Measurements from ENCODE around the gene TAMALIN.

Gene TAMALIN

GRCh38 chr12:52043386-52044212 is 36.9 kb downstream of the TAMALIN start:
- Mint-ChIP-seq H3K27me3 (no peaks in the 10 kb centered on the region), H3K4me1 (peaks cover 29% of the 10 kb centered on the region), H3K27ac (no peak overlapping the region), H3K4me3 (no peak overlapping the region), H3K9me3 (no peaks in the 10 kb centered on the region), H3K36me3 (no peaks in the 10 kb centered on the region)
- DNase-seq (ENCODE audit: low spot score in 2 of 2): no peak
- ATAC-seq (ENCODE audit: low read depth): no peak

- Mint-ChIP-seq H3K36me3 (no peaks in the 10 kb centered on the region), H3K4me1 (peaks cover 31% of the 10 kb centered on the region), H3K4me3 (no peak overlapping the region), H3K9me3 (no peaks in the 10 kb centered on the region), H3K27me3 (no peaks in the 10 kb centered on the region), H3K27ac (no peak overlapping the region)
- ATAC-seq (ENCODE audit: low read depth) (no peak), DNase-seq (ENCODE audit: low spot score in 2 of 2) (no peak)
Measured at GRCh38 chr12:52044292-52044983, 37.7 kb downstream of the TAMALIN start.

- DNase-seq (ENCODE audit: low spot score in 2 of 2): no peak
- Mint-ChIP-seq H3K9me3 (no peaks in the 10 kb centered on the region), H3K27me3 (no peaks in the 10 kb centered on the region), H3K27ac (no peak overlapping the region), H3K4me1 (peaks cover 40% of the 10 kb centered on the region), H3K36me3 (no peaks in the 10 kb centered on the region), H3K4me3 (no peak overlapping the region)
- ATAC-seq (ENCODE audit: low read depth): no peak
Measured at GRCh38 chr12:52045794-52046199, 39.1 kb downstream of the TAMALIN start.

- Mint-ChIP-seq H3K27me3 (no peaks in the 10 kb centered on the region), H3K36me3 (no peaks in the 10 kb centered on the region), H3K9me3 (no peaks in the 10 kb centered on the region), H3K4me1 (peaks cover 39% of the 10 kb centered on the region), H3K27ac (no peak overlapping the region), H3K4me3 (no peak overlapping the region)
- ATAC-seq (ENCODE audit: low read depth): no peak
- no peak for DNase-seq (ENCODE audit: low spot score in 2 of 2)
Measured at GRCh38 chr12:52046859-52047258, 40.1 kb downstream of the TAMALIN start.

- H3K27ac Mint-ChIP-seq: peak overlapping the region; percentile 98
- peaks cover 40% of the 10 kb centered on the region for H3K4me1 Mint-ChIP-seq
- DNase-seq (ENCODE audit: low spot score in 2 of 2) (no peak), ATAC-seq (ENCODE audit: low read depth) (no peak)
- no peaks in the 10 kb centered on the region for H3K9me3 Mint-ChIP-seq
- H3K36me3 Mint-ChIP-seq: no peaks in the 10 kb centered on the region
- no peaks in the 10 kb centered on the region for H3K27me3 Mint-ChIP-seq
- H3K4me3 Mint-ChIP-seq: peak overlapping the region; percentile 92
Measured at GRCh38 chr12:52049286-52049685, 42.5 kb downstream of the TAMALIN start.

GRCh38 chr12:52049688-52050087 is 42.9 kb downstream of the TAMALIN start:
- peak overlapping the region; percentile 98 for H3K27ac Mint-ChIP-seq
- H3K4me3 Mint-ChIP-seq: peak overlapping the region; percentile 92
- no peaks in the 10 kb centered on the region for H3K36me3 Mint-ChIP-seq
- no peaks in the 10 kb centered on the region for H3K9me3 Mint-ChIP-seq
- no peaks in the 10 kb centered on the region for H3K27me3 Mint-ChIP-seq
- no peak for DNase-seq (ENCODE audit: low spot score in 2 of 2)
- peaks cover 38% of the 10 kb centered on the region for H3K4me1 Mint-ChIP-seq
- ATAC-seq (ENCODE audit: low read depth): no peak

GRCh38 chr12:52050116-52050757 is 43.5 kb downstream of the TAMALIN start:
- Mint-ChIP-seq H3K27me3 (no peaks in the 10 kb centered on the region), H3K4me1 (peaks cover 38% of the 10 kb centered on the region), H3K27ac (peak overlapping the region; percentile 98), H3K4me3 (peak overlapping the region; percentile 92), H3K36me3 (no peaks in the 10 kb centered on the region), H3K9me3 (no peaks in the 10 kb centered on the region)
- ATAC-seq (ENCODE audit: low read depth) (peak; percentile 39), DNase-seq (ENCODE audit: low spot score in 2 of 2) (peak; percentile 70 to 75)

GRCh38 chr12:52050758-52051541 is 44.2 kb downstream of the TAMALIN start, which contains the start of gene NR4A1:
NR4A1 (plus strand) TSS chr12:52051442; CDS start chr12:52054329, 2,887 bp downstream.
- ATAC-seq (ENCODE audit: low read depth) (peak; percentile 81), DNase-seq (ENCODE audit: low spot score in 2 of 2) (peak; percentile 98 to 99)
- Mint-ChIP-seq H3K36me3 (no peaks in the 10 kb centered on the region), H3K9me3 (no peaks in the 10 kb centered on the region), H3K4me1 (peaks cover 35% of the 10 kb centered on the region), H3K27me3 (no peaks in the 10 kb centered on the region), H3K4me3 (peak within 1 kb of the TSS; percentile 92), H3K27ac (peak within 1 kb of the TSS; percentile 98)

GRCh38 chr12:52052468-52053186 is 45.9 kb downstream of the TAMALIN start:
- ATAC-seq (ENCODE audit: low read depth): no peak
- Mint-ChIP-seq H3K36me3 (peaks cover 4% of the 10 kb centered on the region), H3K4me3 (peak overlapping the region; percentile 92), H3K4me1 (peaks cover 33% of the 10 kb centered on the region), H3K27ac (peak overlapping the region; percentile 98), H3K27me3 (no peaks in the 10 kb centered on the region), H3K9me3 (no peaks in the 10 kb centered on the region)
- no peak for DNase-seq (ENCODE audit: low spot score in 2 of 2)

- DNase-seq (ENCODE audit: low spot score in 2 of 2) (no peak), ATAC-seq (ENCODE audit: low read depth) (no peak)
- peaks cover 4% of the 10 kb centered on the region for H3K36me3 Mint-ChIP-seq
- H3K9me3 Mint-ChIP-seq: no peaks in the 10 kb centered on the region
- H3K4me1 Mint-ChIP-seq: peaks cover 33% of the 10 kb centered on the region
- no peak overlapping the region for H3K4me3 Mint-ChIP-seq
- no peaks in the 10 kb centered on the region for H3K27me3 Mint-ChIP-seq
- H3K27ac Mint-ChIP-seq: peak overlapping the region; percentile 98
Measured at GRCh38 chr12:52053536-52054209, 46.9 kb downstream of the TAMALIN start.

GRCh38 chr12:52054231-52054832 is 47.6 kb downstream of the TAMALIN start:
- Mint-ChIP-seq H3K27me3 (no peaks in the 10 kb centered on the region), H3K27ac (no peak overlapping the region), H3K4me1 (peaks cover 30% of the 10 kb centered on the region), H3K4me3 (no peak overlapping the region), H3K9me3 (no peaks in the 10 kb centered on the region), H3K36me3 (peaks cover 4% of the 10 kb centered on the region)
- DNase-seq (ENCODE audit: low spot score in 2 of 2) (no peak), ATAC-seq (ENCODE audit: low read depth) (no peak)

- DNase-seq (ENCODE audit: low spot score in 2 of 2) (no peak), ATAC-seq (ENCODE audit: low read depth) (no peak)
- no peak overlapping the region for H3K27ac Mint-ChIP-seq
- H3K36me3 Mint-ChIP-seq: peaks cover 4% of the 10 kb centered on the region
- no peak overlapping the region for H3K4me3 Mint-ChIP-seq
- peaks cover 22% of the 10 kb centered on the region for H3K4me1 Mint-ChIP-seq
- H3K27me3 Mint-ChIP-seq: no peaks in the 10 kb centered on the region
- H3K9me3 Mint-ChIP-seq: no peaks in the 10 kb centered on the region
Measured at GRCh38 chr12:52054833-52055730, 48.3 kb downstream of the TAMALIN start.

Measured in memory B cell (primary cell).